Gastrocnemius medialis (tissue), 4 donors: ENCODE data around the gene ATXN7. TPM values are rescaled to one million over a fixed set of nuclear protein-coding genes. Genes with fewer than 3 reads are reported as not detected.

ENCODE experiments used
- ATAC-seq, 2 donors: fragments of 150-250 bp; one replicate each; pipeline ENCODE4 v1.9.1; 2016
- DNase-seq, 2 donors: peaks; one replicate each; pipeline ENCODE4 v3.0.0-alpha.2; 2019
- H3K27ac ChIP-seq, 4 donors: fragments of 200-600 bp; sonication (generic); 1 replicate in 1 of 4; 2 replicates in 3 of 4; pipeline ENCODE4 v1.5.1; 2016 to 2018; ENCODE audit warnings: mild to moderate bottlenecking in 2 of 4, moderate library complexity in 1 of 4
- H3K27me3 ChIP-seq, 3 donors: fragments of 200-600 bp; sonication (generic) in 2 of 3; 1 replicate in 1 of 3; 2 replicates in 2 of 3; pipeline versions ENCODE4 v1.5.1 to v1.6.0; 2016 to 2019; ENCODE audit warnings: mild to moderate bottlenecking in 1 of 3, moderate library complexity in 1 of 3
- H3K36me3 ChIP-seq, 2 donors: fragments of 200-600 bp; sonication (generic) in 1 of 2; one replicate each; pipeline ENCODE4 v1.5.1; 2017 to 2018
- H3K4me1 ChIP-seq, 2 donors: fragments of 200-600 bp; sonication (generic) in 1 of 2; one replicate each; pipeline ENCODE4 v1.5.1; 2016 to 2017; ENCODE audit warnings: mild to moderate bottlenecking in 2 of 2
- H3K4me3 ChIP-seq, 4 donors: fragments of 200-600 bp; sonication (generic) in 3 of 4; 1 replicate in 1 of 4; 2 replicates in 3 of 4; pipeline ENCODE4 v1.5.1; 2016 to 2019; ENCODE audit warnings: mild to moderate bottlenecking in 2 of 4
- H3K9me3 ChIP-seq, 3 donors: fragments of 200-600 bp; sonication (generic) in 2 of 3; 1 replicate in 1 of 3; 2 replicates in 2 of 3; pipeline ENCODE4 v1.5.1; 2016 to 2019
- POLR2A ChIP-seq, 2 donors: fragments of 450-650 bp; IDR thresholded peaks; one replicate each; pipeline ENCODE4 v1.6.1; 2017; ENCODE audit warnings: antibody characterized with exemption in 2 of 2, mild to moderate bottlenecking in 2 of 2, moderate library complexity in 2 of 2
- in situ Hi-C, 4 donors: fragments of 200-750 bp; cut with MboI; loops; one replicate each; pipeline versions ENCODE4 v1.15.0 to v1.8.0; 2017; ENCODE audit warnings: low sequenced_read_pairs in 4 of 4
- intact Hi-C: fragments of 100-400 bp; cut with DNase I; formaldehyde crosslinking; loops from one replicate; pipeline ENCODE4 v1.15.1; 2023; ENCODE audit warnings: low total_unique reads
- total RNA-seq, 4 donors: library from RNA; depleted of rRNA; stranded (reverse); fragments of >200 nt; gene quantifications; one replicate each; pipeline versions ENCODE4 v1.1.0 to v1.2.3, GENCODE V29; 2016
- TF ChIP-seq, protein P1 (sequence below), 5 experiments: fragments of 450-650 bp in 3 of 5; fragments of 200-600 bp in 2 of 5; sonication (generic) in 2 of 5; IDR thresholded peaks in 4 of 5; conservative IDR thresholded peaks in 1 of 5; 1 replicate in 4 of 5; 2 replicates in 1 of 5; pipeline ENCODE4 v1.5.1; 2016 to 2019; ENCODE audit warnings: antibody characterized with exemption in 5 of 5, mild to moderate bottlenecking in 3 of 5, moderate library complexity in 3 of 5

The ATXN7 gene
- total RNA-seq, 4 donors from 2014 or later, result 14.5 to 27.4 (median 23.7) TPM

GRCh38 chr3:63875510-63875909 is 11.8 kb downstream of the ATXN7 start:
- Histone ChIP-seq H3K4me1 (peaks cover 31 to 51% of the 10 kb centered on the region in 2 donors), H3K4me3 (no peak overlapping the region), H3K27ac (no peak overlapping the region), H3K9me3 (no peaks in the 10 kb centered on the region), H3K36me3 (no peaks in the 10 kb centered on the region), H3K27me3 (no peaks in the 10 kb centered on the region)
- DNase-seq (no peak), ATAC-seq (no peak)
- TF ChIP-seq, protein P1, sequence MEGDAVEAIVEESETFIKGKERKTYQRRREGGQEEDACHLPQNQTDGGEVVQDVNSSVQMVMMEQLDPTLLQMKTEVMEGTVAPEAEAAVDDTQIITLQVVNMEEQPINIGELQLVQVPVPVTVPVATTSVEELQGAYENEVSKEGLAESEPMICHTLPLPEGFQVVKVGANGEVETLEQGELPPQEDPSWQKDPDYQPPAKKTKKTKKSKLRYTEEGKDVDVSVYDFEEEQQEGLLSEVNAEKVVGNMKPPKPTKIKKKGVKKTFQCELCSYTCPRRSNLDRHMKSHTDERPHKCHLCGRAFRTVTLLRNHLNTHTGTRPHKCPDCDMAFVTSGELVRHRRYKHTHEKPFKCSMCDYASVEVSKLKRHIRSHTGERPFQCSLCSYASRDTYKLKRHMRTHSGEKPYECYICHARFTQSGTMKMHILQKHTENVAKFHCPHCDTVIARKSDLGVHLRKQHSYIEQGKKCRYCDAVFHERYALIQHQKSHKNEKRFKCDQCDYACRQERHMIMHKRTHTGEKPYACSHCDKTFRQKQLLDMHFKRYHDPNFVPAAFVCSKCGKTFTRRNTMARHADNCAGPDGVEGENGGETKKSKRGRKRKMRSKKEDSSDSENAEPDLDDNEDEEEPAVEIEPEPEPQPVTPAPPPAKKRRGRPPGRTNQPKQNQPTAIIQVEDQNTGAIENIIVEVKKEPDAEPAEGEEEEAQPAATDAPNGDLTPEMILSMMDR (IDR thresholded peaks at IDR 0.05 in 4 of 5, conservative IDR thresholded peaks at IDR 0.05 in 1 of 5), result no peak
- no peak for TF ChIP-seq POLR2A (IDR thresholded peaks at IDR 0.05)
- intact Hi-C loops, result no loop called here
- in situ Hi-C loops, result no loop called here

GRCh38 chr3:63876260-63876659 is 12.6 kb downstream of the ATXN7 start:
- DNase-seq (no peak), ATAC-seq (no peak)
- Histone ChIP-seq H3K4me3 (no peak overlapping the region), H3K27ac (no peak overlapping the region), H3K36me3 (no peaks in the 10 kb centered on the region), H3K4me1 (peaks cover 25 to 44% of the 10 kb centered on the region in 2 donors), H3K27me3 (no peaks in the 10 kb centered on the region), H3K9me3 (no peaks in the 10 kb centered on the region)
- in situ Hi-C loops (no loop called here), intact Hi-C loops (no loop called here)
- TF ChIP-seq, protein P1 (IDR thresholded peaks at IDR 0.05 in 4 of 5, conservative IDR thresholded peaks at IDR 0.05 in 1 of 5), result no peak
- TF ChIP-seq POLR2A (IDR thresholded peaks at IDR 0.05), result no peak

GRCh38 chr3:63877737-63878393 is 14.2 kb downstream of the ATXN7 start:
- intact Hi-C loops, result no loop called here
- in situ Hi-C loops, result no loop called here
- Histone ChIP-seq H3K4me1 (peaks cover 33 to 52% of the 10 kb centered on the region in 2 donors), H3K4me3 (no peak overlapping the region), H3K36me3 (no peaks in the 10 kb centered on the region), H3K9me3 (no peaks in the 10 kb centered on the region), H3K27me3 (no peaks in the 10 kb centered on the region), H3K27ac (no peak overlapping the region)
- ATAC-seq, result no peak
- DNase-seq, result no peak
- TF ChIP-seq, protein P1 (IDR thresholded peaks at IDR 0.05 in 4 of 5, conservative IDR thresholded peaks at IDR 0.05 in 1 of 5), result no peak
- TF ChIP-seq POLR2A (IDR thresholded peaks at IDR 0.05), result no peak

- in situ Hi-C loops (no loop called here), intact Hi-C loops (no loop called here)
- DNase-seq (no peak), ATAC-seq (no peak)
- TF ChIP-seq, protein P1 (IDR thresholded peaks at IDR 0.05 in 4 of 5, conservative IDR thresholded peaks at IDR 0.05 in 1 of 5), result no peak
- TF ChIP-seq POLR2A (IDR thresholded peaks at IDR 0.05), result no peak
- Histone ChIP-seq H3K27me3 (no peaks in the 10 kb centered on the region), H3K36me3 (no peaks in the 10 kb centered on the region), H3K9me3 (no peaks in the 10 kb centered on the region), H3K4me1 (peaks cover 35 to 53% of the 10 kb centered on the region in 2 donors), H3K27ac (no peak overlapping the region), H3K4me3 (no peak overlapping the region)
These were observed 14.9 kb downstream of the ATXN7 start for GRCh38 chr3:63878394-63879060.
